22Rv1 (cell line): Measurements from ENCODE around the gene NPY4R2.
"Not testable (repeated sequence)": the region's sequence is repeated elsewhere in the genome, so short reads cannot be mapped to it uniquely, and the experiment has no call there.

ENCODE experiments used
- ZFX ChIP-seq: fragments of 450-650 bp; IDR thresholded peaks from 2 replicates; pipeline ENCODE4 v1.6.1; 2017; ENCODE audit warnings: antibody characterized with exemption, borderline replicate concordance
- TF ChIP-seq, protein P1 (sequence below): fragments of 450-650 bp; IDR thresholded peaks from 2 replicates; pipeline ENCODE4 v1.5.1; 2017; ENCODE audit warnings: mild to moderate bottlenecking

DNA sequence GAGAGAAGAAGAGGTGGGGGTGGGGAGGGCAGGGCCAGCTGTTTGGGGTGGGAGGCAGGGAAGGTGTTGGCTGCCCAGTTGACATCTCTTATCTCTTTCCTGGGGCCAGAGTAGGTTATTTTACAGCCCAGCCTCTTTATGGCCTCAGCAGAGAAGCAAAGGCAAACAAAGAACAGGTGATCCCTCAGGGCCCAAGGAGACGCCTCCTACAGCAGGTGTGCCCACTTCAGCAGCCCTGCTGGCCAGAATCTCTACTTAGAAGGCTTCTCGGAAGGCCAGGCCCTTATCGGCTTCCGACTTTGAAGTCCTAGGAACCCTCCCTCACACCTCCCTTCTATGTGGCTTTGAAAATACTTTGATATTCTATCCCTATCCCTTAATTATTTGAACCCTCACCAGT is 8.0 kb upstream of the NPY4R2 start:
- TF ChIP-seq, protein P1, sequence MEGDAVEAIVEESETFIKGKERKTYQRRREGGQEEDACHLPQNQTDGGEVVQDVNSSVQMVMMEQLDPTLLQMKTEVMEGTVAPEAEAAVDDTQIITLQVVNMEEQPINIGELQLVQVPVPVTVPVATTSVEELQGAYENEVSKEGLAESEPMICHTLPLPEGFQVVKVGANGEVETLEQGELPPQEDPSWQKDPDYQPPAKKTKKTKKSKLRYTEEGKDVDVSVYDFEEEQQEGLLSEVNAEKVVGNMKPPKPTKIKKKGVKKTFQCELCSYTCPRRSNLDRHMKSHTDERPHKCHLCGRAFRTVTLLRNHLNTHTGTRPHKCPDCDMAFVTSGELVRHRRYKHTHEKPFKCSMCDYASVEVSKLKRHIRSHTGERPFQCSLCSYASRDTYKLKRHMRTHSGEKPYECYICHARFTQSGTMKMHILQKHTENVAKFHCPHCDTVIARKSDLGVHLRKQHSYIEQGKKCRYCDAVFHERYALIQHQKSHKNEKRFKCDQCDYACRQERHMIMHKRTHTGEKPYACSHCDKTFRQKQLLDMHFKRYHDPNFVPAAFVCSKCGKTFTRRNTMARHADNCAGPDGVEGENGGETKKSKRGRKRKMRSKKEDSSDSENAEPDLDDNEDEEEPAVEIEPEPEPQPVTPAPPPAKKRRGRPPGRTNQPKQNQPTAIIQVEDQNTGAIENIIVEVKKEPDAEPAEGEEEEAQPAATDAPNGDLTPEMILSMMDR = not testable (repeated sequence)
- not testable (repeated sequence) for TF ChIP-seq ZFX
